T1000 (cell line): Measurements from ENCODE around the gene FBF1.

Source experiments
- DNase-seq: peaks from one replicate; lab custom pipeline; 2025; ENCODE audit warnings: mixed read lengths; lab: John Stamatoyannopoulos, UW

The FBF1 gene

GRCh38 chr17:75914643-75915267 is 26.1 kb downstream of the FBF1 start:
- no peak for DNase-seq

GRCh38 chr17:75913537-75914210 is 27.2 kb downstream of the FBF1 start:
- DNase-seq, result no peak

- no peak for DNase-seq
Observed at GRCh38 chr17:75910699-75911098, 30.1 kb downstream of the FBF1 start.

- DNase-seq, result no peak
Observed at GRCh38 chr17:75909812-75910274, 31.0 kb downstream of the FBF1 start.

- DNase-seq, result no peak
Observed at GRCh38 chr17:75909051-75909811, 31.6 kb downstream of the FBF1 start.

- no peak for DNase-seq
Observed at GRCh38 chr17:75908201-75908600, 32.6 kb downstream of the FBF1 start.

GRCh38 chr17:75906143-75906884 is 34.5 kb downstream of the FBF1 start:
- no peak for DNase-seq

GRCh38 chr17:75904749-75905521 is 35.9 kb downstream of the FBF1 start, which contains the start of gene MRPL38:
TSS of gene MRPL38 (minus strand) at chr17:75904884. CDS start at chr17:75904875, 9 bp downstream.
- DNase-seq, result peak; percentile 98

- DNase-seq, result no peak
Observed at GRCh38 chr17:75902406-75902805, 38.4 kb downstream of the FBF1 start.

- no peak for DNase-seq
Observed at GRCh38 chr17:75901727-75902126, 39.1 kb downstream of the FBF1 start.

- DNase-seq, result no peak
Observed at GRCh38 chr17:75900691-75901533, 39.9 kb downstream of the FBF1 start.

GRCh38 chr17:75899767-75900468 is 40.9 kb downstream of the FBF1 start:
- DNase-seq, result no peak

GRCh38 chr17:75899353-75899752 is 41.5 kb downstream of the FBF1 start:
- no peak for DNase-seq

GRCh38 chr17:75898791-75899190 is 42.1 kb downstream of the FBF1 start:
- DNase-seq, result no peak

- no peak for DNase-seq
Observed at GRCh38 chr17:75898065-75898464, 42.8 kb downstream of the FBF1 start.

GRCh38 chr17:75897160-75898019 is 43.5 kb downstream of the FBF1 start:
- no peak for DNase-seq

GRCh38 chr17:75896415-75897159 is 44.3 kb downstream of the FBF1 start, which contains the start of gene TRIM65:
TSS of gene TRIM65 (minus strand) at chr17:75896951. CDS start at chr17:75896937, 14 bp downstream.
- peak; percentile 77 for DNase-seq
